ENCODE results near the gene WDR12. TPM values are rescaled to one million over a fixed set of nuclear protein-coding genes. Genes with fewer than 3 reads are reported as not detected.

The WDR12 gene
- total and polyA plus RNA-seq, 2 of the 13 experiments (the other 11 are each of a cell fraction or from before 2014, with no cell fraction given): 94.4 to 216 TPM

DNA sequence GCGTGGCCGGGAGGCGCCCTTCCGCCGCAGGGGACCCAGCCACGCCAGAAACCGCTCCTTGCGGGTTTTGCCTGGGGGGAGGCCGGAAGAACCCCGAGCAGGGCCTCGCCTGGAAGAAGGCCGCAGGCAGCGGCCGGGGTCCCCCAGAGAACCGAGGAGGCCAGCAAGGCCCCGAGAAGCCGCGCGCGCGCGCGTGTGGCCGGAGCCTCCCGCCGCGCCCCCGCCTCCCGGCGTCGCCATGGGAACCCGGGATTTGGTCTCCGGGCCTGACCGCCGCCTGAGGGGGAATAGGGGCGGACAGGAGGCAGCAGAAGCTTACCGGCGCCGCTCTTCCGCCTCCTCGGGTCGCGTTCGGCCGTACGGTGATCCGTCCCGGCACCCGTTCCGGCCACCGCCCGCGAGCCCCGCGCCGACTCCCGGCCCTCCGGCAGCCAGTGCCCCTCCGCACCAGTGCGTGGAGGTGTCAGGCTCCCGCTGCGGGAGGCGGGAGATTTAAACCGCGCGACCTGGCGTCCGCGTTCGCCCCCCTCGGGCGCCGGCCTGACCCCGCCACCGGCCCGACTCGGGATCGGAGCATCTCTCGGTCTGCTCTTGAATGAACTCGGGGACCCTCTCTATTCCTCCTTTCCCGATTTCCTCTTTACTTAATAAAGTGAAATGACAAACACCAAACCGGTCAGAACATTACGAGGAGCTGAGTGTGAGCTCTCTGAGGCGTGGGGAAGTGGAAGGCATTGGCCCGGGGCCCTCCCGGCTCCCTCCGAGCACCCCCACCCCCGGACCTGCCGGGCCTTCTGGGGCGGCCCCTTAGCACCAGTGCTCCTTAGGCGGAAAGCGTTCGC lies 40.0 kb downstream of the WDR12 start, which contains the start of gene ICA1L (continued):
- TF ChIP-seq, protein P1, sequence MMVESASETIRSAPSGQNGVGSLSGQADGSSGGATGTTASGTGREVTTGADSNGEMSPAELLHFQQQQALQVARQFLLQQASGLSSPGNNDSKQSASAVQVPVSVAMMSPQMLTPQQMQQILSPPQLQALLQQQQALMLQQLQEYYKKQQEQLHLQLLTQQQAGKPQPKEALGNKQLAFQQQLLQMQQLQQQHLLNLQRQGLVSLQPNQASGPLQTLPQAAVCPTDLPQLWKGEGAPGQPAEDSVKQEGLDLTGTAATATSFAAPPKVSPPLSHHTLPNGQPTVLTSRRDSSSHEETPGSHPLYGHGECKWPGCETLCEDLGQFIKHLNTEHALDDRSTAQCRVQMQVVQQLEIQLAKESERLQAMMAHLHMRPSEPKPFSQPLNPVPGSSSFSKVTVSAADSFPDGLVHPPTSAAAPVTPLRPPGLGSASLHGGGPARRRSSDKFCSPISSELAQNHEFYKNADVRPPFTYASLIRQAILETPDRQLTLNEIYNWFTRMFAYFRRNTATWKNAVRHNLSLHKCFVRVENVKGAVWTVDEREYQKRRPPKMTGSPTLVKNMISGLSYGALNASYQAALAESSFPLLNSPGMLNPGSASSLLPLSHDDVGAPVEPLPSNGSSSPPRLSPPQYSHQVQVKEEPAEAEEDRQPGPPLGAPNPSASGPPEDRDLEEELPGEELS (CRISPR knock-in tag; IDR thresholded peaks at IDR 0.05): peak; percentile 38; the same call in 1 of the 2 replicates
- TF ChIP-seq DMAP1 (CRISPR knock-in tag; IDR thresholded peaks at IDR 0.05): no peak; the same call in 1 of the 2 replicates
- no peak for TF ChIP-seq KDM6A (CRISPR knock-in tag; IDR thresholded peaks at IDR 0.05; ENCODE audit: low read depth)
- TF ChIP-seq, protein P2, sequence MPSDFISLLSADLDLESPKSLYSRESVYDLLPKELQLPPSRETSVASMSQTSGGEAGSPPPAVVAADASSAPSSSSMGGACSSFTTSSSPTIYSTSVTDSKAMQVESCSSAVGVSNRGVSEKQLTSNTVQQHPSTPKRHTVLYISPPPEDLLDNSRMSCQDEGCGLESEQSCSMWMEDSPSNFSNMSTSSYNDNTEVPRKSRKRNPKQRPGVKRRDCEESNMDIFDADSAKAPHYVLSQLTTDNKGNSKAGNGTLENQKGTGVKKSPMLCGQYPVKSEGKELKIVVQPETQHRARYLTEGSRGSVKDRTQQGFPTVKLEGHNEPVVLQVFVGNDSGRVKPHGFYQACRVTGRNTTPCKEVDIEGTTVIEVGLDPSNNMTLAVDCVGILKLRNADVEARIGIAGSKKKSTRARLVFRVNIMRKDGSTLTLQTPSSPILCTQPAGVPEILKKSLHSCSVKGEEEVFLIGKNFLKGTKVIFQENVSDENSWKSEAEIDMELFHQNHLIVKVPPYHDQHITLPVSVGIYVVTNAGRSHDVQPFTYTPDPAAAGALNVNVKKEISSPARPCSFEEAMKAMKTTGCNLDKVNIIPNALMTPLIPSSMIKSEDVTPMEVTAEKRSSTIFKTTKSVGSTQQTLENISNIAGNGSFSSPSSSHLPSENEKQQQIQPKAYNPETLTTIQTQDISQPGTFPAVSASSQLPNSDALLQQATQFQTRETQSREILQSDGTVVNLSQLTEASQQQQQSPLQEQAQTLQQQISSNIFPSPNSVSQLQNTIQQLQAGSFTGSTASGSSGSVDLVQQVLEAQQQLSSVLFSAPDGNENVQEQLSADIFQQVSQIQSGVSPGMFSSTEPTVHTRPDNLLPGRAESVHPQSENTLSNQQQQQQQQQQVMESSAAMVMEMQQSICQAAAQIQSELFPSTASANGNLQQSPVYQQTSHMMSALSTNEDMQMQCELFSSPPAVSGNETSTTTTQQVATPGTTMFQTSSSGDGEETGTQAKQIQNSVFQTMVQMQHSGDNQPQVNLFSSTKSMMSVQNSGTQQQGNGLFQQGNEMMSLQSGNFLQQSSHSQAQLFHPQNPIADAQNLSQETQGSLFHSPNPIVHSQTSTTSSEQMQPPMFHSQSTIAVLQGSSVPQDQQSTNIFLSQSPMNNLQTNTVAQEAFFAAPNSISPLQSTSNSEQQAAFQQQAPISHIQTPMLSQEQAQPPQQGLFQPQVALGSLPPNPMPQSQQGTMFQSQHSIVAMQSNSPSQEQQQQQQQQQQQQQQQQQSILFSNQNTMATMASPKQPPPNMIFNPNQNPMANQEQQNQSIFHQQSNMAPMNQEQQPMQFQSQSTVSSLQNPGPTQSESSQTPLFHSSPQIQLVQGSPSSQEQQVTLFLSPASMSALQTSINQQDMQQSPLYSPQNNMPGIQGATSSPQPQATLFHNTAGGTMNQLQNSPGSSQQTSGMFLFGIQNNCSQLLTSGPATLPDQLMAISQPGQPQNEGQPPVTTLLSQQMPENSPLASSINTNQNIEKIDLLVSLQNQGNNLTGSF (CRISPR knock-in tag; IDR thresholded peaks at IDR 0.05): peak; percentile 63; the same call in 1 of the 2 replicates
- TF ChIP-seq GTF2F1 (IDR thresholded peaks at IDR 0.05; ENCODE audit: low read length): no peak
- TF ChIP-seq NR2F2 (IDR thresholded peaks at IDR 0.05; ENCODE audit: borderline replicate concordance, low read depth): no peak
- TF ChIP-seq CREM (IDR thresholded peaks at IDR 0.05): no peak
- no peak for TF ChIP-seq CREM (CRISPR knock-in tag; IDR thresholded peaks at IDR 0.05)
- peak; percentile 48; the same call in 1 of the 2 replicates for TF ChIP-seq ZNF124 (CRISPR knock-in tag; IDR thresholded peaks at IDR 0.05)
- TF ChIP-seq CREB1 (IDR thresholded peaks at IDR 0.05): no peak
- TF ChIP-seq CREB1 (CRISPR knock-in tag; IDR thresholded peaks at IDR 0.05): no peak
- TF ChIP-seq, protein P3, sequence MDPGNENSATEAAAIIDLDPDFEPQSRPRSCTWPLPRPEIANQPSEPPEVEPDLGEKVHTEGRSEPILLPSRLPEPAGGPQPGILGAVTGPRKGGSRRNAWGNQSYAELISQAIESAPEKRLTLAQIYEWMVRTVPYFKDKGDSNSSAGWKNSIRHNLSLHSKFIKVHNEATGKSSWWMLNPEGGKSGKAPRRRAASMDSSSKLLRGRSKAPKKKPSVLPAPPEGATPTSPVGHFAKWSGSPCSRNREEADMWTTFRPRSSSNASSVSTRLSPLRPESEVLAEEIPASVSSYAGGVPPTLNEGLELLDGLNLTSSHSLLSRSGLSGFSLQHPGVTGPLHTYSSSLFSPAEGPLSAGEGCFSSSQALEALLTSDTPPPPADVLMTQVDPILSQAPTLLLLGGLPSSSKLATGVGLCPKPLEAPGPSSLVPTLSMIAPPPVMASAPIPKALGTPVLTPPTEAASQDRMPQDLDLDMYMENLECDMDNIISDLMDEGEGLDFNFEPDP (CRISPR knock-in tag; conservative IDR thresholded peaks at IDR 0.05): no peak
- TF ChIP-seq KLF11 (CRISPR knock-in tag; IDR thresholded peaks at IDR 0.05): no peak
- TF ChIP-seq, protein P4, sequence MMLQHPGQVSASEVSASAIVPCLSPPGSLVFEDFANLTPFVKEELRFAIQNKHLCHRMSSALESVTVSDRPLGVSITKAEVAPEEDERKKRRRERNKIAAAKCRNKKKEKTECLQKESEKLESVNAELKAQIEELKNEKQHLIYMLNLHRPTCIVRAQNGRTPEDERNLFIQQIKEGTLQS (CRISPR knock-in tag; IDR thresholded peaks at IDR 0.05): no peak
- TF ChIP-seq DPF2 (CRISPR knock-in tag; IDR thresholded peaks at IDR 0.05; ENCODE audit: borderline replicate concordance, low read depth): no peak
- peak; percentile 80 for TF ChIP-seq HDAC1 (CRISPR knock-in tag; IDR thresholded peaks at IDR 0.05)
- no peak for TF ChIP-seq EZH2 (conservative IDR thresholded peaks at IDR 0.05; ENCODE audit: low read depth, low read length)
- no peak for TF ChIP-seq ZNF451 (CRISPR knock-in tag; IDR thresholded peaks at IDR 0.05)
- TF ChIP-seq ZNF839 (CRISPR knock-in tag; IDR thresholded peaks at IDR 0.05; ENCODE audit: borderline replicate concordance): peak; percentile 23; the same call in 1 of the 2 replicates
- no peak for TF ChIP-seq ZEB1 (IDR thresholded peaks at IDR 0.05; ENCODE audit: insufficient replicate concordance, low read depth)
- TF ChIP-seq ZFY (CRISPR knock-in tag; IDR thresholded peaks at IDR 0.05): peak; percentile 93
- peak; percentile 62; the same call in 1 of the 2 replicates for TF ChIP-seq ZNF343 (CRISPR knock-in tag; IDR thresholded peaks at IDR 0.05)
